Lower leg skin (tissue), 4 donors: Measurements from ENCODE around the gene NKX6-2. TPM values are rescaled to one million over a fixed set of nuclear protein-coding genes. Genes with fewer than 3 reads are reported as not detected.
A peak's percentile ranks its signal among the peaks of the same experiment; 100 is the strongest.
"Not testable (repeated sequence)": the region's sequence is repeated elsewhere in the genome, so short reads cannot be mapped to it uniquely, and the experiment has no call there.

Experiments used
- DNase-seq, 2 donors: peaks; one replicate each; pipeline ENCODE4 v3.0.0-alpha.2; 2019; ENCODE audit warnings: low spot score in 2 of 2
- H3K4me3 ChIP-seq: fragments of 200-600 bp; sonication (generic); 2 replicates; pipeline ENCODE4 v1.5.1; 2017; ENCODE audit warnings: mild to moderate bottlenecking, low read depth; ENCODE audit not compliant: poor library complexity, severe bottlenecking
- POLR2A ChIP-seq, 2 donors: fragments of 450-650 bp; IDR thresholded peaks; one replicate each; pipeline ENCODE4 v1.6.1; 2016 to 2017; ENCODE audit warnings: antibody characterized with exemption in 2 of 2, mild to moderate bottlenecking in 1 of 2, moderate library complexity in 1 of 2
- WGBS, 2 donors: methylation state at CpG; one replicate each; pipeline ENCODE4 v1.1.5; 2018; 5-methylcytosine and 5-hydroxymethylcytosine counted together
- intact Hi-C: fragments of 100-400 bp; cut with DNase I; formaldehyde crosslinking; loops from one replicate; pipeline ENCODE4 v1.15.0; 2023; ENCODE audit warnings: low total_unique reads
- total RNA-seq, 4 donors: library from RNA; depleted of rRNA; stranded (reverse); fragments of >200 nt; gene quantifications; one replicate each; pipeline ENCODE4 v1.1.0, GENCODE V29; 2016
- TF ChIP-seq, protein P1 (sequence below), 3 donors: fragments of 450-650 bp; IDR thresholded peaks; one replicate each; pipeline ENCODE4 v1.5.1; 2016; ENCODE audit warnings: antibody characterized with exemption in 3 of 3, mild to moderate bottlenecking in 3 of 3, moderate library complexity in 2 of 3

Gene NKX6-2
- total RNA-seq, 4 donors from 2014 or later = not detected

DNA sequence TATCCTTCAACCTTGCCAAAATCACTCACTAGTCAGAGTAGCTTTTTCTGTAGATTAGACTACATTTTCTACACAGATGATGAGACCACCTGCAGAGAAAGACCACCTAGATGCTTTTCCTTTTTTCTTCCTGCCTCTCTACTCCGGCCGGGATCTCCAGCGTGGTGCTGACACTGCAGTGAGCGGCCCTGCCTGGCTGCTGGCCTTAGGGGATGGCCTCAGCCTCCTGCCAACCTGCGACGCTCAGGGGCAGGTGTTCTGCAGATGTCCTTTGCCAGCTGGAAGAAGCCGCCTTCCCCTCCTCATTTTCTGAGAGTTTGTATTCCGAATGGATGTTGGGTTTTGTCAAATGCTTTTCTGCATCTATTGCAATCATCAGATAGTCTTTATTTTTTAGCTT is 43.5 kb upstream of the NKX6-2 start:
- no peak overlapping the region for H3K4me3 ChIP-seq
- TF ChIP-seq, protein P1, sequence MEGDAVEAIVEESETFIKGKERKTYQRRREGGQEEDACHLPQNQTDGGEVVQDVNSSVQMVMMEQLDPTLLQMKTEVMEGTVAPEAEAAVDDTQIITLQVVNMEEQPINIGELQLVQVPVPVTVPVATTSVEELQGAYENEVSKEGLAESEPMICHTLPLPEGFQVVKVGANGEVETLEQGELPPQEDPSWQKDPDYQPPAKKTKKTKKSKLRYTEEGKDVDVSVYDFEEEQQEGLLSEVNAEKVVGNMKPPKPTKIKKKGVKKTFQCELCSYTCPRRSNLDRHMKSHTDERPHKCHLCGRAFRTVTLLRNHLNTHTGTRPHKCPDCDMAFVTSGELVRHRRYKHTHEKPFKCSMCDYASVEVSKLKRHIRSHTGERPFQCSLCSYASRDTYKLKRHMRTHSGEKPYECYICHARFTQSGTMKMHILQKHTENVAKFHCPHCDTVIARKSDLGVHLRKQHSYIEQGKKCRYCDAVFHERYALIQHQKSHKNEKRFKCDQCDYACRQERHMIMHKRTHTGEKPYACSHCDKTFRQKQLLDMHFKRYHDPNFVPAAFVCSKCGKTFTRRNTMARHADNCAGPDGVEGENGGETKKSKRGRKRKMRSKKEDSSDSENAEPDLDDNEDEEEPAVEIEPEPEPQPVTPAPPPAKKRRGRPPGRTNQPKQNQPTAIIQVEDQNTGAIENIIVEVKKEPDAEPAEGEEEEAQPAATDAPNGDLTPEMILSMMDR (IDR thresholded peaks at IDR 0.05) = no peak
- no peak for TF ChIP-seq POLR2A (IDR thresholded peaks at IDR 0.05)
- DNase-seq = peak in 1 of 2 donors; percentile 40
- WGBS, 2 donors = 23 to 39% methylated on average over 8 of the region's 8 CpGs
- intact Hi-C loops = no loop called here

DNA sequence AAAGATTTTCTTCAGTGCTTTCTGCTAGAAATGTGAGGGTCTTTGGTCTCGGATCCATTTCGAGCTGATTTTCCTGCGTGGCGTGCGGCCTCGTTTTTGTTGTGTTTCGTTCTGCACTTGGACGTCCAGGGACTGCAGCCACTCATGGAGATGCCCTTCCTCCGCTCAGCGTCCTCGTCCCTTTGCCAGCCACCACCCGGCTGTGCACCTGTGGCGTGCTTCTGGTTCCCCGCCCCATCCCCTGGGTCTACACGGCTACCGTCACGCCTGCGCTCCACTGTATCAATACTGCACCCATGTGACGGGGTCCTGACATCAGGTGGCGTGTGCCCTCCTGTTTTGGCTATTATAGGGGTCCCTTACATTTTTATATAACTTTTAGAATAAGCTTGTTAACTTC is 42.7 kb upstream of the NKX6-2 start:
- H3K4me3 ChIP-seq = no peak overlapping the region

DNA sequence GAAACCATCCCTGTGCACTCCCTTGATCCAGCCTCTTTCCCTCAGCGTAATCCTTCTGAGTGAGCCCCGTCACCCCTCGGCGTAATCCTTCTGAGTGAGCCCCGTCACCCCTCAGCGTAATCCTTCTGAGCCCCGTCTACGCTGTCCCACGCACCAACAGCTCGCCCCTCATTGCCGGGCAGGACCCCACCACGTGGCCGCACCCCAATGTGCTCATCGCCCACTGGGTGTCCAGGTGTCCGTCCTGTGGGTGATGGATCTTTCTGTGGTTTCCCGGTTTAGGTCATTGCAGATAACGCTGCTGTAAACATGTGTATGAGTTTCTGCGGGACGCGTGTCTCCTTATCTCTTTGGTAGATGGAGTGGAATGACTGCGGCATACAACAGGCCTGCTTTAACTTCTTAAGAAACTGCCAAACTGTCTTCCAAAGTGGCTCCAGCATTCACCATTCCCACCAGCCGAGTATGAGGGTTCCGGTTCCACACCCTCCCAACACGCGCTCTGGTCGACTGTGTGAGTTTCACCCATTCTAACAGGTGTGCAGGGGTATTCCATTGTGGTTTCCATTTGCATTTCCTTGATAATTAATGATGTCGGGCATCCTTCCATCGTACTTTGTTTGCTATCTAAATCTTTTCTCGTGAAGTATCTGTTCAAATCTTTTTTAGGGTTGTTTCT is 42.1 kb upstream of the NKX6-2 start:
- 90 to 91% methylated on average over 29 of the region's 29 CpGs for WGBS, 2 donors
- DNase-seq = peak in 1 of 2 donors; percentile 64

More for the DNA sequence above, 42.7 kb upstream of the NKX6-2 start:
- TF ChIP-seq POLR2A (IDR thresholded peaks at IDR 0.05) = no peak
- TF ChIP-seq, protein P1 (IDR thresholded peaks at IDR 0.05) = no peak
- peak in 1 of 2 donors; percentile 58 for DNase-seq
- intact Hi-C loops = no loop called here
- WGBS, 2 donors = 90 to 93% methylated on average over 20 of the region's 20 CpGs

DNA sequence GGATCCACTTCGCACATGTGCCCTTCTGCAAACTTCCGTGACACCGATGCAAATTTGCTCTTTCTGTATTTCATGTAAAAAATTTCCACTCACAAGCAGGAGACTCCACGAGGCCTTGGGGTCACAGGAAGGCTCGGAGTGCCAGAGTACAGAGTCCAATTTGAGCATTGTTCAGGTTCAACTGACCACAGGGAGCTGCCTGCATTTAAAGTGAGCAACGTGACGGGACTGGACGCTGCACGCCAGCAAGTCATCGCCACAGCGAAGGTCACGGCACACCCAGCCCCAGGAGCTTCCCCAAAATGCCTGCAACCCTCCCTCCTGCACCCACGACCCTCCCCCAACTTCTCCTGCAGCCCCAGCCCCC is 41.5 kb upstream of the NKX6-2 start:
- WGBS, 2 donors = 84 to 86% methylated on average over 13 of the region's 13 CpGs
- intact Hi-C loops = no loop called here
- H3K4me3 ChIP-seq = no peak overlapping the region
- DNase-seq = no peak
- no peak for TF ChIP-seq POLR2A (IDR thresholded peaks at IDR 0.05)
- TF ChIP-seq, protein P1 (IDR thresholded peaks at IDR 0.05) = no peak

More for the DNA sequence above, 42.1 kb upstream of the NKX6-2 start:
- H3K4me3 ChIP-seq = no peak overlapping the region
- intact Hi-C loops = no loop called here
- TF ChIP-seq, protein P1 (IDR thresholded peaks at IDR 0.05) = no peak
- TF ChIP-seq POLR2A (IDR thresholded peaks at IDR 0.05) = no peak

DNA sequence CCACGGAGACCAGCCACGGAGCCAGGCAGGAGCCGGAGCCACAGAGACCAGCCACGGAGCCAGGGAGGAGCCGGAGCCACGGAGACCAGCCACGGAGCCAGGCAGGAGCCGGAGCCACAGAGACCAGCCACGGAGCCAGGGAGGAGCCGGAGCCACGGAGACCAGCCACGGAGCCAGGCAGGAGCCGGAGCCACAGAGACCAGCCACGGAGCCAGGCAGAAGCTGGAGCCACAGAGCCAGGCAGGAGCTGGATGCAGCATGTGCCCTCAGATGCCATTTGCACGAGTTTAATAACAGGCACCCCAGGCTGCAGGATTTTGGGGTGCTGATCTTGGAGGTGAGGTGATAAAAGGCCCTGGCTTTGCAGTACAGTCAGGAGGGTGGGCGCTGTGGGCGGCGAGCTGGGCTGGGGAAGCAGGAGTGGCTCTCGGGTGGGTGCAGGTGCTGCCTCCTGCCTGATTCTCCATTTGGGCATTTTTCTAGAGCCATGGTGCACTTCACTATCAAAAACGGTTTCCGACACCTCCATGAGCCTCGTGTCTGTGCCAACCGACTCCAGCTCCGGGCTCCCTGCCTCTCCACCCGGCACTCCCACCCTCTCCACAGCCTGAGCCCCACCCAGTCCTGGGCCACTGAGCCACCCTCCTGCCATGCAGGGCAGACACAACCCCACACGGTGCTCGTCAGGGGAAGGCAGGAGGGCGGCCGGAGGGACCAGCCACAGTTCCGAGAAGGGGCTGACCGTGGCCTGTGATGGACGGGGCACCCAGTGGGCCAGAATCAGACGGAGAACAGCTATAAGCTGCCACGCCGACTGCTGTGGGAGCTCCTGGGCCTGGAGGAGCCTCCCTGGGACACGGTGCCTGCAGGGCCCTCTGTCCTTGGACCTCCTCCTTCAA is 40.8 kb upstream of the NKX6-2 start:
- TF ChIP-seq POLR2A (IDR thresholded peaks at IDR 0.05) = no peak
- TF ChIP-seq, protein P1 (IDR thresholded peaks at IDR 0.05) = no peak
- intact Hi-C loops = no loop called here
- WGBS, 2 donors = 92 to 93% methylated on average over 36 of the region's 36 CpGs
- no peak overlapping the region for H3K4me3 ChIP-seq
- peak in 1 of 2 donors; percentile 39 for DNase-seq

DNA sequence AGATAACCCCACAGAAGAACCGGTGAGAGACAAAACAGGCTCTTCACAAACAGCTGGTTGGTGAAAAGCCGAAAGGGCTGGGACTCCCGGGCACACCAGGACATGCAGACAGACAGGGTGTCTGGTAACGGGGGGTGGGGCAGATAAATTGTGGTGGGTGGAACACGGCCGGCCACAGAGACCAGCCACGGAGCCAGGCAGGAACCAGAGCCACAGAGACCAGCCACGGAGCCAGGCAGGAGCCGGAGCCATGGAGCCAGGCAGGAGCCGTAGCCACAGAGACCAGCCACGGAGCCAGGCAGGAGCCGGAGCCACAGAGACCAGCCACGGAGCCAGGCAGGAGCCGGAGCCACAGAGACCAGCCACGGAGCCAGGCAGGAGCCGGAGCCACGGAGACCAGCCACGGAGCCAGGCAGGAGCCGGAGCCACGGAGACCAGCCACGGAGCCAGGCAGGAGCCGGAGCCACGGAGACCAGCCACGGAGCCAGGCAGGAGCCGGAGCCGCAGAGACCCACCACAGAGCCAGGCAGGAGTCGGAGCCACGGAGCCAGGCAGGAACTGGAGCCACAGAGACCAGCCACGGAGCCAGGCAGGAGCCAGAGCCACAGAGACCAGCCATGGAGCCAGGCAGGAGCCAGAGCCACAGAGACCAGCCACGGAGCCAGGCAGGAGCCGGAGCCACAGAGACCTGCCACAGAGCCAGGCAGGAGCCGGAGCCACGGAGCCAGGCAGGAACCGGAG is 40.0 kb upstream of the NKX6-2 start:
- WGBS, 2 donors = 87 to 93% methylated on average over 22 to 31 of the region's 34 CpGs
- H3K4me3 ChIP-seq, intact Hi-C loops: not testable (repeated sequence)
- peak in 1 of 2 donors; percentile 50 for DNase-seq
